GM12878 (cell line): ENCODE measurements around the gene NCKAP5. TPM values are rescaled to one million over a fixed set of nuclear protein-coding genes. Genes with fewer than 3 reads are reported as not detected.

Experiments
- ATAC-seq: fragments of 200-7000 bp; cut with Tn5 transposase; 3 replicates; pipeline ENCODE4 v1.9.1; 2020; ENCODE audit warnings: mild to moderate bottlenecking, moderate library complexity
- BruUV-seq: library from RNA; stranded (reverse); fragments of 400-500 nt; replicated peaks from 2 replicates; lab custom pipeline; 2021; lab: Mats Ljungman, UMichigan
- CTCF ChIA-PET: fragments of 300-600 bp; sonication (Branson Sonifier 250); formaldehyde crosslinking; extraction: SDS; loops from one replicate; lab custom pipeline; 2021; ENCODE audit warnings: inconsistent platforms; lab: Yijun Ruan, JAX
- POLR2A ChIA-PET: fragments of 350-600 bp; formaldehyde crosslinking; extraction: SDS; loops from one replicate; lab custom pipeline; 2021; ENCODE audit warnings: inconsistent platforms; lab: Charles Lee
- RAD21 ChIA-PET: fragments of 300-600 bp; sonication (Branson Sonifier 250); formaldehyde crosslinking; loops from one replicate; lab custom pipeline; 2023; ENCODE audit warnings: antibody characterized with exemption; ENCODE audit not compliant: unreplicated experiment; lab: Charles Lee
- SMC1A ChIA-PET: fragments of 300-600 bp; sonication (Branson Sonifier 250); formaldehyde crosslinking; loops from one replicate; lab custom pipeline; 2023; ENCODE audit not compliant: unreplicated experiment, uncharacterized antibody; lab: Charles Lee
- DNase-seq: peaks from one replicate; pipeline ENCODE4 v3.0.0-alpha.2; 2011; ENCODE audit warnings: low read depth, low spot score
- FAIRE-seq: peaks from 3 replicates; lab custom pipeline; 2011; peaks lifted over from hg19 to GRCh38; lab: Jason Lieb, UNC
- H2AFZ ChIP-seq: 2 replicates; pipeline ENCODE4 v1.6.0; 2011; ENCODE audit warnings: low read depth, low read length, control low read depth; ENCODE audit not compliant: control insufficient read depth
- H3K27ac ChIP-seq: 2 replicates; pipeline ENCODE4 v1.5.1; 2011; ENCODE audit warnings: control low read depth; ENCODE audit not compliant: control insufficient read depth, insufficient read depth
- H3K27me3 ChIP-seq, 2 experiments: replicated peaks in 1 of 2; 2 replicates each; pipeline versions ENCODE4 v1.6.0 to v1.6.1; 2011; ENCODE audit warnings: low read length in 1 of 2; ENCODE audit not compliant: control insufficient read depth in 2 of 2, insufficient read depth in 2 of 2
- H3K36me3 ChIP-seq, 2 experiments: 2 replicates each; pipeline ENCODE4 v1.5.1; 2011; ENCODE audit warnings: low read length in 1 of 2; ENCODE audit not compliant: control insufficient read depth in 2 of 2, insufficient read depth in 2 of 2
- H3K4me1 ChIP-seq: 2 replicates; pipeline ENCODE4 v1.6.1; 2011; ENCODE audit warnings: mild to moderate bottlenecking, low read length, moderate library complexity, mixed read lengths; ENCODE audit not compliant: control insufficient read depth, insufficient read depth
- H3K4me2 ChIP-seq: 2 replicates; pipeline ENCODE4 v1.6.0; 2011; ENCODE audit warnings: control low read depth; ENCODE audit not compliant: control insufficient read depth, insufficient read depth
- H3K4me3 ChIP-seq: fragments of 200-600 bp; sonication (generic); 2 replicates; pipeline ENCODE4 v1.5.1; 2016
- H3K79me2 ChIP-seq: 2 replicates; pipeline ENCODE4 v1.6.0; 2011; ENCODE audit warnings: low read length; ENCODE audit not compliant: control insufficient read depth, insufficient read depth
- H3K9ac ChIP-seq: 2 replicates; pipeline ENCODE4 v1.8.0; 2011; ENCODE audit warnings: low read length, control low read depth, mixed read lengths; ENCODE audit not compliant: control insufficient read depth, insufficient read depth
- H3K9me3 ChIP-seq: replicated peaks from 3 replicates; pipeline ENCODE4 v1.5.1; 2011; ENCODE audit warnings: mild to moderate bottlenecking, low read length; ENCODE audit not compliant: control insufficient read depth, insufficient read depth
- H4K20me1 ChIP-seq: 2 replicates; pipeline ENCODE4 v1.6.0; 2011; ENCODE audit not compliant: control insufficient read depth, insufficient read depth
- CHD2 ChIP-seq: IDR thresholded peaks from 2 replicates; pipeline ENCODE4 v1.6.1; 2011; ENCODE audit warnings: low read depth, low read length, improper control_type of control experiment, borderline replicate concordance
- LARP7 ChIP-seq: fragments of 450-650 bp; IDR thresholded peaks from 2 replicates; pipeline ENCODE4 v1.6.1; 2017; ENCODE audit warnings: mild to moderate bottlenecking
- NFXL1 ChIP-seq: fragments of 450-650 bp; IDR thresholded peaks from 2 replicates; pipeline ENCODE4 v1.6.1; 2017; ENCODE audit warnings: antibody characterized with exemption, mild to moderate bottlenecking, borderline replicate concordance
- POLR2AphosphoS2 ChIP-seq: IDR thresholded peaks from 2 replicates; pipeline ENCODE4 v1.6.1; 2011; ENCODE audit warnings: low read depth, mild to moderate bottlenecking, low read length, improper control_type of control experiment, moderate library complexity
- RB1 ChIP-seq: fragments of 450-650 bp; formaldehyde crosslinking; IDR thresholded peaks from 2 replicates; pipeline ENCODE4 v1.6.1; 2017; ENCODE audit warnings: mild to moderate bottlenecking, borderline replicate concordance
- RELA ChIP-seq: fragments of 450-650 bp; IDR thresholded peaks from 2 replicates; pipeline ENCODE4 v1.8.0; 2014; ENCODE audit warnings: borderline replicate concordance; ENCODE audit not compliant: partially characterized antibody
- TCF12 ChIP-seq: IDR thresholded peaks from 2 replicates; pipeline ENCODE4 v1.6.1; 2011; ENCODE audit warnings: low read depth, mild to moderate bottlenecking, low read length
- TCF7 ChIP-seq: IDR thresholded peaks from 2 replicates; pipeline ENCODE4 v1.6.1; 2014; ENCODE audit warnings: antibody characterized with exemption, borderline replicate concordance
- ZNF274 ChIP-seq: IDR thresholded peaks from one replicate; pipeline ENCODE4 v1.8.0; 2011; ENCODE audit not compliant: insufficient read length, insufficient read depth
- WGBS: methylation state at CpG from one replicate; pipeline ENCODE4 v1.1.6; 2016; ENCODE audit warnings: low lambda C conversion rate; ENCODE audit not compliant: insufficient replicate concordance, insufficient coverage; ENCODE audit errors: missing lambda C conversion rate; 5-methylcytosine and 5-hydroxymethylcytosine counted together
- in situ Hi-C: fragments of 300-500 bp; cut with MboI; formaldehyde crosslinking; loops from 9 replicates; pipeline ENCODE4 v1.14.3; 2018; ENCODE audit warnings: mixed read lengths
- intact Hi-C: fragments of 100-400 bp; cut with micrococcal nuclease; formaldehyde crosslinking; loops from one replicate; pipeline ENCODE4 v1.14.2; 2022; ENCODE audit not compliant: unreplicated experiment
- polyA plus RNA-seq, 11 experiments: library from polyadenylated mRNA; depleted of rRNA in 4 of 11; unstranded in 6 of 11; stranded (reverse) in 5 of 11; fragments of >200 nt; fragmentation: Nextera tagmentation in 4 of 11; fragmentation: Illumina TruSeq in 1 of 11; extraction: Ambion mirVana in 4 of 11; extraction: Trizol in 1 of 11; gene quantifications; 1 replicate in 1 of 11; 2 replicates in 10 of 11; pipeline versions ENCODE4 v1.2.1 to v1.2.3, GENCODE V29; 2011 to 2016; ENCODE audit warnings: inconsistent platforms in 2 of 11, missing spikeins in 2 of 11, low read depth in 1 of 11
- total RNA-seq, 4 experiments: library from RNA; depleted of rRNA in 3 of 4; stranded (reverse); fragments of >200 nt in 3 of 4; fragmentation: Illumina TruSeq in 1 of 4; extraction: Trizol in 1 of 4; gene quantifications; 2 replicates each; pipeline versions ENCODE4 v1.2.1 to v1.2.3, GENCODE V29; 2013 to 2021
- TF ChIP-seq, protein P1 (sequence below): IDR thresholded peaks from 2 replicates; pipeline ENCODE4 v1.6.1; 2012; ENCODE audit warnings: mild to moderate bottlenecking, low read depth, low read length

NCKAP5 gene
- total and polyA plus RNA-seq, 10 of the 15 experiments (the other 5 are each of a cell fraction or from before 2014, with no cell fraction given): 0.06 to 0.44 (median 0.16) TPM

DNA sequence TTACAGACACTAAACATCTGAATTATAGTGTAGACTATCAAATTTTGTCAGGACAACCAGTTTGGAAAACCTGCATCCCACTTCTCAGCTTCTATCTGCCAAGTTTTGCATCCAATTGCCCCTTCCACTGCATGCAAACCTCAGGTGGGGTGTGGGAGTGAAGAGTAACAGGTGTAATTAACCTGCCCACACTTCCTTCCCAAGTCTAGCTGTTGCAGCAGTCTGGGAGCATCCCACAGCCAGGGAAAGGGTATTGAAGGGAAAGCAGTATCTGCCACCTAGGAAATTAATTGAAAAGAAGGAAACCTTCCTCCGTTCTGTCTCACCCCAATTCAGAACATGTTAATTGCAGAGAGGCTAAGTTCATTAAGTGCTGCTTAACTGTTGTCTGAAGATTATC, 189.9 kb downstream of the NCKAP5 start:
- Histone ChIP-seq H3K27ac (no peak overlapping the region), H3K36me3 (no peaks in the 10 kb centered on the region), H3K79me2 (no peaks in the 10 kb centered on the region), H4K20me1 (no peaks in the 10 kb centered on the region), H3K4me2 (no peak overlapping the region), H3K9ac (no peak overlapping the region), H3K4me1 (no peaks in the 10 kb centered on the region), H3K27me3 (no peaks in the 10 kb centered on the region), H3K4me3 (no peak overlapping the region), H3K9me3 (no peaks in the 10 kb centered on the region), H2AFZ (no peak overlapping the region)
- DNase-seq: no peak
- ChIA-PET SMC1A (interaction anchor here (1.1 to 1.5 kb wide), 2 partner anchors 9 to 39 kb away, joined by 3 read pairs; no protein-coding TSS in a partner anchor), RAD21 (no interaction called here), CTCF (interaction anchor here (1.3 kb wide), 2 partner anchors 38 to 115 kb away, joined by 3 read pairs; no protein-coding TSS in a partner anchor), POLR2A (no interaction called here)
- BruUV-seq: no TSS peak
- 9% methylated on average over 1 of the region's 1 CpG for WGBS
- no peak for ATAC-seq
- FAIRE-seq: no peak
- intact Hi-C loops: no loop called here
- in situ Hi-C loops: no loop called here
- no peak for TF ChIP-seq LARP7
- TF ChIP-seq, protein P1, sequence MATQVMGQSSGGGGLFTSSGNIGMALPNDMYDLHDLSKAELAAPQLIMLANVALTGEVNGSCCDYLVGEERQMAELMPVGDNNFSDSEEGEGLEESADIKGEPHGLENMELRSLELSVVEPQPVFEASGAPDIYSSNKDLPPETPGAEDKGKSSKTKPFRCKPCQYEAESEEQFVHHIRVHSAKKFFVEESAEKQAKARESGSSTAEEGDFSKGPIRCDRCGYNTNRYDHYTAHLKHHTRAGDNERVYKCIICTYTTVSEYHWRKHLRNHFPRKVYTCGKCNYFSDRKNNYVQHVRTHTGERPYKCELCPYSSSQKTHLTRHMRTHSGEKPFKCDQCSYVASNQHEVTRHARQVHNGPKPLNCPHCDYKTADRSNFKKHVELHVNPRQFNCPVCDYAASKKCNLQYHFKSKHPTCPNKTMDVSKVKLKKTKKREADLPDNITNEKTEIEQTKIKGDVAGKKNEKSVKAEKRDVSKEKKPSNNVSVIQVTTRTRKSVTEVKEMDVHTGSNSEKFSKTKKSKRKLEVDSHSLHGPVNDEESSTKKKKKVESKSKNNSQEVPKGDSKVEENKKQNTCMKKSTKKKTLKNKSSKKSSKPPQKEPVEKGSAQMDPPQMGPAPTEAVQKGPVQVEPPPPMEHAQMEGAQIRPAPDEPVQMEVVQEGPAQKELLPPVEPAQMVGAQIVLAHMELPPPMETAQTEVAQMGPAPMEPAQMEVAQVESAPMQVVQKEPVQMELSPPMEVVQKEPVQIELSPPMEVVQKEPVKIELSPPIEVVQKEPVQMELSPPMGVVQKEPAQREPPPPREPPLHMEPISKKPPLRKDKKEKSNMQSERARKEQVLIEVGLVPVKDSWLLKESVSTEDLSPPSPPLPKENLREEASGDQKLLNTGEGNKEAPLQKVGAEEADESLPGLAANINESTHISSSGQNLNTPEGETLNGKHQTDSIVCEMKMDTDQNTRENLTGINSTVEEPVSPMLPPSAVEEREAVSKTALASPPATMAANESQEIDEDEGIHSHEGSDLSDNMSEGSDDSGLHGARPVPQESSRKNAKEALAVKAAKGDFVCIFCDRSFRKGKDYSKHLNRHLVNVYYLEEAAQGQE: no peak
- TF ChIP-seq NFXL1: no peak
- TF ChIP-seq TCF12: no peak
- TF ChIP-seq POLR2AphosphoS2: no peak
- no peak for TF ChIP-seq TCF7
- TF ChIP-seq RELA: no peak
- TF ChIP-seq ZNF274: no peak
- TF ChIP-seq RB1: no peak
- no peak for TF ChIP-seq CHD2
